K562 (cell line): ENCODE data around the gene PREX1. TPM values are rescaled to one million over a fixed set of nuclear protein-coding genes. Genes with fewer than 3 reads are reported as not detected.

Experiments used
- ATAC-seq: fragments of 200-7000 bp; cut with Tn5 transposase; 3 replicates; pipeline ENCODE4 v1.9.1; 2020; ENCODE audit warnings: moderate library complexity
- BruUV-seq: library from RNA; stranded (reverse); fragments of 400-500 nt; replicated peaks from 2 replicates; lab custom pipeline; 2021; lab: Mats Ljungman, UMichigan
- CTCF ChIA-PET: fragments of 300-600 bp; formaldehyde crosslinking; extraction: SDS; loops from one replicate; lab custom pipeline; 2021; ENCODE audit warnings: low intra/inter-chr PET ratio; lab: Yijun Ruan, JAX
- POLR2A ChIA-PET: fragments of 300-600, 350-650 bp; sonication (Branson Sonifier 250); formaldehyde crosslinking; extraction: SDS; loops from one replicate; lab custom pipeline; 2021; ENCODE audit warnings: antibody characterized with exemption, inconsistent platforms; lab: Yijun Ruan, JAX
- DNase-seq, 4 experiments: peaks; one replicate each; pipeline versions ENCODE4 v3.0.0 to v3.0.0-alpha.2; 2011 to 2018; ENCODE audit warnings: low spot score in 3 of 4, mixed read lengths in 3 of 4; ENCODE audit errors: extremely low read depth in 1 of 4
- FAIRE-seq: peaks from 2 replicates; lab custom pipeline; 2011; peaks lifted over from hg19 to GRCh38; lab: Jason Lieb, UNC
- H2AFZ ChIP-seq: 2 replicates; pipeline ENCODE4 v1.6.0; 2011; ENCODE audit warnings: low read depth, low read length, control low read depth, inconsistent platforms
- H3K27ac ChIP-seq: fragments of 200-600 bp; 3 replicates; pipeline ENCODE4 v1.8.0; 2011; ENCODE audit warnings: low read depth, mild to moderate bottlenecking, control low read depth, inconsistent platforms, low read length, moderate library complexity, mixed read lengths; ENCODE audit errors: extremely low read depth
- H3K27me3 ChIP-seq, 2 experiments: fragments of 300-600 bp in 1 of 2; 2 replicates in 1 of 2; 3 replicates in 1 of 2; pipeline versions ENCODE4 v1.6.0 to v1.8.0; 2011; ENCODE audit warnings: inconsistent platforms in 2 of 2, low read length in 2 of 2, mild to moderate bottlenecking in 1 of 2, mixed read lengths in 1 of 2, moderate library complexity in 1 of 2; ENCODE audit not compliant: control insufficient read depth in 2 of 2, insufficient read depth in 2 of 2
- H3K36me3 ChIP-seq: fragments of 300-600 bp; 3 replicates; pipeline ENCODE4 v1.8.0; 2011; ENCODE audit warnings: mild to moderate bottlenecking, low read length, inconsistent platforms; ENCODE audit not compliant: control insufficient read depth, insufficient read depth
- H3K4me1 ChIP-seq, 2 experiments: fragments of 200-600 bp in 1 of 2; replicated peaks in 1 of 2; 2 replicates in 1 of 2; 3 replicates in 1 of 2; pipeline versions ENCODE4 v1.5.1 to v1.8.0; 2011; ENCODE audit warnings: inconsistent platforms in 2 of 2, low read length in 2 of 2, mild to moderate bottlenecking in 1 of 2, mixed read lengths in 1 of 2, moderate library complexity in 1 of 2; ENCODE audit not compliant: control insufficient read depth in 2 of 2, insufficient read depth in 2 of 2
- H3K4me2 ChIP-seq: 2 replicates; pipeline ENCODE4 v1.6.1; 2011; ENCODE audit warnings: low read length, control low read depth, inconsistent platforms, mixed read lengths; ENCODE audit not compliant: insufficient read depth
- H3K4me3 ChIP-seq: fragments of 200-600 bp; sonication (generic), shearing (Covaris generic); 2 replicates; pipeline ENCODE4 v1.5.1; 2016; ENCODE audit warnings: control low read depth, inconsistent platforms
- H3K79me2 ChIP-seq: fragments of 200-600 bp; 3 replicates; pipeline ENCODE4 v1.8.0; 2011; ENCODE audit warnings: low read length, inconsistent platforms; ENCODE audit not compliant: control insufficient read depth, insufficient read depth
- H3K9ac ChIP-seq, 2 experiments: 2 replicates each; pipeline versions ENCODE4 v1.6.0 to v1.6.1; 2011; ENCODE audit warnings: low read depth in 2 of 2, low read length in 2 of 2, control low read depth in 1 of 2, inconsistent platforms in 1 of 2, mild to moderate bottlenecking in 1 of 2, mixed read lengths in 1 of 2; ENCODE audit not compliant: insufficient read depth in 1 of 2
- H3K9me1 ChIP-seq: one replicate; pipeline ENCODE4 v1.6.0; 2011; ENCODE audit warnings: inconsistent platforms, mild to moderate bottlenecking, low read length, moderate library complexity; ENCODE audit not compliant: control insufficient read depth, insufficient read depth
- H3K9me3 ChIP-seq: replicated peaks from 2 replicates; pipeline ENCODE4 v1.5.1; 2011; ENCODE audit warnings: low read depth, low read length, inconsistent platforms; ENCODE audit not compliant: control insufficient read depth, insufficient read depth
- H4K20me1 ChIP-seq: replicated peaks from 2 replicates; pipeline ENCODE4 v1.6.1; 2011; ENCODE audit warnings: low read length, inconsistent platforms, mixed read lengths; ENCODE audit not compliant: control insufficient read depth, insufficient read depth
- ADNP ChIP-seq: fragments of 200-800 bp; sonication (Bioruptor generic); IDR thresholded peaks from 2 replicates; pipeline ENCODE4 v1.6.1; 2016; ENCODE audit warnings: missing genetic modification characterization, missing compliant biosample characterization
- BCOR ChIP-seq: fragments of 450-650 bp; IDR thresholded peaks from 2 replicates; pipeline ENCODE4 v1.6.1; 2016
- CBX3 ChIP-seq, 2 experiments: IDR thresholded peaks; 1 replicate in 1 of 2; 2 replicates in 1 of 2; pipeline ENCODE4 v1.6.1; 2012; ENCODE audit warnings: inconsistent platforms in 2 of 2, low read length in 2 of 2, borderline replicate concordance in 1 of 2, control low read depth in 1 of 2
- CC2D1A ChIP-seq: fragments of 450-650 bp; IDR thresholded peaks from 2 replicates; pipeline ENCODE4 v1.6.1; 2017; ENCODE audit warnings: mild to moderate bottlenecking
- CHD2 ChIP-seq: IDR thresholded peaks from 2 replicates; pipeline ENCODE4 v1.6.1; 2011; ENCODE audit warnings: low read depth, low read length
- CTCFL ChIP-seq: IDR thresholded peaks from 2 replicates; pipeline ENCODE4 v1.6.1; 2011; ENCODE audit warnings: borderline replicate concordance, low read depth, mild to moderate bottlenecking, moderate library complexity, low read length; ENCODE audit not compliant: insufficient read depth, poor library complexity, severe bottlenecking
- HDAC2 ChIP-seq: fragments of 450-650 bp; IDR thresholded peaks from 2 replicates; pipeline ENCODE4 v1.6.1; 2016; ENCODE audit warnings: mild to moderate bottlenecking
- KLF13 ChIP-seq: fragments of 450-650 bp; IDR thresholded peaks from 2 replicates; pipeline ENCODE4 v1.6.1; 2016; ENCODE audit warnings: missing genetic modification characterization, low read depth, mild to moderate bottlenecking, missing compliant biosample characterization, moderate library complexity, borderline replicate concordance
- MTA3 ChIP-seq: fragments of 450-650 bp; formaldehyde crosslinking; IDR thresholded peaks from 2 replicates; pipeline ENCODE4 v1.6.1; 2017; ENCODE audit warnings: mild to moderate bottlenecking, borderline replicate concordance
- NEUROD1 ChIP-seq: fragments of 150-350 bp; IDR thresholded peaks from 2 replicates; pipeline ENCODE4 v1.6.1; 2014; ENCODE audit warnings: borderline replicate concordance, low read length, low read depth; ENCODE audit not compliant: partially characterized antibody
- RAD51 ChIP-seq: fragments of 450-650 bp; IDR thresholded peaks from 2 replicates; pipeline ENCODE4 v1.7.1; 2016; ENCODE audit warnings: low read depth, mild to moderate bottlenecking, borderline replicate concordance
- SIRT6 ChIP-seq: IDR thresholded peaks from one replicate; pipeline ENCODE4 v1.6.1; 2012; ENCODE audit warnings: low read depth, mild to moderate bottlenecking, control low read depth, inconsistent platforms, low read length, moderate library complexity
- SREBF2 ChIP-seq: sonication (generic); formaldehyde crosslinking; IDR thresholded peaks from 2 replicates; pipeline ENCODE4 v1.4.0; 2020; ENCODE audit warnings: mild to moderate bottlenecking, missing genetic modification reagents
- ZFX ChIP-seq: sonication (generic); formaldehyde crosslinking; IDR thresholded peaks from 2 replicates; pipeline ENCODE4 v1.8.0; 2022; ENCODE audit warnings: mild to moderate bottlenecking, missing genetic modification reagents, moderate library complexity
- ZNF140 ChIP-seq: fragments of 250-450 bp; sonication (Bioruptor Pico); IDR thresholded peaks from 2 replicates; pipeline ENCODE4 v1.8.0; 2021; ENCODE audit warnings: moderate library complexity, mild to moderate bottlenecking, inconsistent platforms
- ZNF224 ChIP-seq: sonication (generic); formaldehyde crosslinking; IDR thresholded peaks from 2 replicates; pipeline ENCODE4 v1.8.0; 2022; ENCODE audit warnings: mild to moderate bottlenecking, missing genetic modification reagents
- ZNF444 ChIP-seq: fragments of 250-450 bp; sonication (Bioruptor Pico); IDR thresholded peaks from 2 replicates; pipeline ENCODE4 v1.4.0; 2020; ENCODE audit warnings: mild to moderate bottlenecking, moderate library complexity
- WGBS: fragments of 100-300 bp; shearing (Covaris generic); methylation state at CpG from one replicate; pipeline ENCODE4 v1.1.6; 2016; ENCODE audit warnings: low coverage, mixed read lengths; ENCODE audit not compliant: insufficient coverage; ENCODE audit errors: missing lambda C conversion rate; 5-methylcytosine and 5-hydroxymethylcytosine counted together
- in situ Hi-C: fragments of 300-500 bp; cut with MboI; formaldehyde crosslinking; loops from 4 replicates; pipeline ENCODE4 v1.15.0; 2018; ENCODE audit warnings: inconsistent platforms, mixed read lengths
- intact Hi-C: fragments of 100-400 bp; cut with micrococcal nuclease; formaldehyde crosslinking; loops from 2 replicates; pipeline ENCODE4 v1.14.2; 2022
- polyA plus RNA-seq, 8 experiments: library from polyadenylated mRNA; depleted of rRNA in 4 of 8; stranded (reverse) in 5 of 8; unstranded in 3 of 8; fragments of >200 nt; fragmentation: Nextera tagmentation in 2 of 8; fragmentation: Illumina TruSeq in 1 of 8; extraction: Ambion mirVana in 2 of 8; extraction: Trizol in 1 of 8; gene quantifications; 2 replicates each; pipeline versions ENCODE4 v1.2.1 to v1.2.3, GENCODE V29; 2011 to 2014; ENCODE audit warnings: inconsistent platforms in 1 of 8, missing spikeins in 1 of 8
- total RNA-seq, 7 experiments: library from RNA; depleted of rRNA in 6 of 7; stranded (reverse); fragments of >200 nt in 6 of 7; fragmentation: Illumina TruSeq in 2 of 7; extraction: Trizol in 2 of 7; gene quantifications; 2 replicates each; pipeline versions ENCODE4 v1.2.1 to v1.2.3, GENCODE V29; 2011 to 2021; ENCODE audit warnings: low replicate concordance in 1 of 7
- TF ChIP-seq, protein P1 (sequence below): fragments of 450-650 bp; IDR thresholded peaks from 2 replicates; pipeline ENCODE4 v1.6.1; 2018; ENCODE audit warnings: mild to moderate bottlenecking, low read depth; ENCODE audit not compliant: partially characterized antibody
- TF ChIP-seq, protein P2 (sequence below): fragments of 450-650 bp; IDR thresholded peaks from 2 replicates; pipeline ENCODE4 v1.6.1; 2016; ENCODE audit warnings: antibody characterized with exemption

PREX1 gene
- total and polyA plus RNA-seq, 9 of the 15 experiments (the other 6 are each of a cell fraction or from before 2014, with no cell fraction given), result 0.37 to 10.4 (median 4.8) TPM

GRCh38 chr20:48822178-48822577, 5.6 kb downstream of the PREX1 start:
- intact Hi-C loops, result no loop called here
- POLR2A ChIA-PET, result interaction anchor here (1.1 kb wide), 1 partner anchor 24 kb away, joined by 3 read pairs; no protein-coding TSS in a partner anchor
- in situ Hi-C loops, result no loop called here
- H2AFZ ChIP-seq, result no peak overlapping the region
- H3K9ac ChIP-seq, result no peak overlapping the region
- H3K4me1 ChIP-seq, result peaks cover 0 to 3% of the 10 kb centered on the region in 2 experiments; a peak in 3 of 5 replicates
- H4K20me1 ChIP-seq, result 0 out of 2 replicates have a peak, but pooled peaks cover 4% of the 10 kb centered on the region
- CTCF ChIA-PET, result no interaction called here
- no peaks in the 10 kb centered on the region for H3K27me3 ChIP-seq
- DNase-seq (no peak), ATAC-seq (no peak), FAIRE-seq (no peak)
- H3K27ac ChIP-seq, result no peak overlapping the region
- no peaks in the 10 kb centered on the region for H3K79me2 ChIP-seq
- H3K9me1 ChIP-seq, result no peaks in the 10 kb centered on the region
- WGBS, result 49% methylated on average over 2 of the region's 2 CpGs
- no peak overlapping the region for H3K4me3 ChIP-seq
- H3K36me3 ChIP-seq, result no peaks in the 10 kb centered on the region
- no peak overlapping the region for H3K4me2 ChIP-seq
- BruUV-seq, result no TSS peak
- H3K9me3 ChIP-seq, result no peaks in the 10 kb centered on the region
- peak; percentile 67 for TF ChIP-seq BCOR
- no peak for TF ChIP-seq ZFX (CRISPR knock-in tag)
- TF ChIP-seq, protein P1, sequence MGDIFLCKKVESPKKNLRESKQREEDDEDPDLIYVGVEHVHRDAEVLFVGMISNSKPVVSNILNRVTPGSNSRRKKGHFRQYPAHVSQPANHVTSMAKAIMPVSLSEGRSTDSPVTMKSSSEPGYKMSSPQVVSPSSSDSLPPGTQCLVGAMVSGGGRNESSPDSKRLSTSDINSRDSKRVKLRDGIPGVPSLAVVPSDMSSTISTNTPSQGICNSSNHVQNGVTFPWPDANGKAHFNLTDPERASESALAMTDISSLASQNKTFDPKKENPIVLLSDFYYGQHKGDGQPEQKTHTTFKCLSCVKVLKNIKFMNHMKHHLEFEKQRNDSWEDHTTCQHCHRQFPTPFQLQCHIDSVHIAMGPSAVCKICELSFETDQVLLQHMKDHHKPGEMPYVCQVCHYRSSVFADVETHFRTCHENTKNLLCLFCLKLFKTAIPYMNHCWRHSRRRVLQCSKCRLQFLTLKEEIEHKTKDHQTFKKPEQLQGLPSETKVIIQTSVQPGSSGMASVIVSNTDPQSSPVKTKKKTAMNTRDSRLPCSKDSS, result no peak
- TF ChIP-seq ADNP (tag), result 0 out of 2 replicates have a peak, but pooled peaks have one; percentile 25
- no peak for TF ChIP-seq CC2D1A
- no peak for TF ChIP-seq HDAC2
- TF ChIP-seq, protein P2, sequence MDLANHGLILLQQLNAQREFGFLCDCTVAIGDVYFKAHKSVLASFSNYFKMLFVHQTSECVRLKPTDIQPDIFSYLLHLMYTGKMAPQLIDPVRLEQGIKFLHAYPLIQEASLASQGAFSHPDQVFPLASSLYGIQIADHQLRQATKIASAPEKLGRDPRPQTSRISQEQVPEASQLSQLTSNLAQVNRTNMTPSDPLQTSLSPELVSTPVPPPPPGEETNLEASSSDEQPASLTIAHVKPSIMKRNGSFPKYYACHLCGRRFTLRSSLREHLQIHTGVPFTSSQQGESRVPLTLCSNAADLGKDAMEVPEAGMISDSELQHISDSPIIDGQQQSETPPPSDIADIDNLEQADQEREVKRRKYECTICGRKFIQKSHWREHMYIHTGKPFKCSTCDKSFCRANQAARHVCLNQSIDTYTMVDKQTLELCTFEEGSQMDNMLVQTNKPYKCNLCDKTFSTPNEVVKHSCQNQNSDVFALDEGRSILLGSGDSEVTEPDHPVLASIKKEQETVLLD, result no peak
- TF ChIP-seq CBX3 (IDR thresholded peaks at IDR 0.05; ENCODE audit: borderline replicate concordance in 1 of 2, low read length in 2 of 2), result no peak
- TF ChIP-seq SREBF2 (CRISPR knock-in tag), result no peak
- no peak for TF ChIP-seq RAD51
- no peak for TF ChIP-seq SIRT6
- no peak for TF ChIP-seq KLF13 (tag)
- no peak for TF ChIP-seq CTCFL
- TF ChIP-seq ZNF140 (CRISPR knock-in tag), result no peak
- TF ChIP-seq ZNF224 (CRISPR knock-in tag), result no peak
- TF ChIP-seq CHD2, result no peak
- no peak for TF ChIP-seq NEUROD1
- TF ChIP-seq MTA3, result no peak
- no peak for TF ChIP-seq ZNF444 (CRISPR knock-in tag)
